Activated naive CD4-positive, alpha-beta T cell treated with anti-CD3 and anti-CD28 coated beads, Interleukin-2, amount 50 U/mL, for 72 hours (primary cell): ENCODE data around the gene AKAP10. TPM values are rescaled to one million over a fixed set of nuclear protein-coding genes. Genes with fewer than 3 reads are reported as not detected.
A peak's percentile ranks its signal among the peaks of the same experiment; 100 is the strongest.
"Not testable (repeated sequence)": the region's sequence is repeated elsewhere in the genome, so short reads cannot be mapped to it uniquely, and the experiment has no call there.

Experiments used
- ATAC-seq, 2 donors: fragments of 150-1000 bp; cut with Tn5 transposase; 2 replicates each; pipeline ENCODE4 v1.10.0; 2021; ENCODE audit warnings: mild to moderate bottlenecking in 2 of 2, moderate library complexity in 2 of 2
- DNase-seq, 2 donors: peaks; one replicate each; pipeline ENCODE4 v3.0.0; 2021 to 2022; ENCODE audit warnings: low spot score in 2 of 2
- H3K27ac Mint-ChIP-seq, 2 donors: one replicate each; pipeline ENCODE4 v1.8.0; 2022; ENCODE audit warnings: mild to moderate bottlenecking in 2 of 2, mixed read lengths in 2 of 2
- H3K36me3 Mint-ChIP-seq, 2 donors: one replicate each; pipeline ENCODE4 v1.8.0; 2022; ENCODE audit warnings: mixed read lengths in 2 of 2
- H3K9me3 Mint-ChIP-seq, 2 donors: one replicate each; pipeline ENCODE4 v1.8.0; 2022; ENCODE audit warnings: mixed read lengths in 2 of 2
- total RNA-seq, 2 donors: library from RNA; stranded (reverse); gene quantifications; one replicate each; pipeline ENCODE4 v1.2.3, GENCODE V29; 2022

The AKAP10 gene
- total RNA-seq, result 10 to 100 TPM; 42.0 to 55.8 TPM

- peaks cover 0 to 14% of the 10 kb centered on the region in 2 donors for H3K9me3 Mint-ChIP-seq
- ATAC-seq (peak; percentile 83 to 88), DNase-seq (peak; percentile 94)
- peaks cover 10 to 43% of the 10 kb centered on the region in 2 donors for H3K36me3 Mint-ChIP-seq
- peak within 1 kb of the TSS; percentile 94 to 95 for H3K27ac Mint-ChIP-seq
Observed at GRCh38 chr17:19977293-19978208, at the start of gene AKAP10. TSS of gene AKAP10 (minus strand) at chr17:19977828. CDS start at chr17:19977679, 149 bp downstream.

DNA sequence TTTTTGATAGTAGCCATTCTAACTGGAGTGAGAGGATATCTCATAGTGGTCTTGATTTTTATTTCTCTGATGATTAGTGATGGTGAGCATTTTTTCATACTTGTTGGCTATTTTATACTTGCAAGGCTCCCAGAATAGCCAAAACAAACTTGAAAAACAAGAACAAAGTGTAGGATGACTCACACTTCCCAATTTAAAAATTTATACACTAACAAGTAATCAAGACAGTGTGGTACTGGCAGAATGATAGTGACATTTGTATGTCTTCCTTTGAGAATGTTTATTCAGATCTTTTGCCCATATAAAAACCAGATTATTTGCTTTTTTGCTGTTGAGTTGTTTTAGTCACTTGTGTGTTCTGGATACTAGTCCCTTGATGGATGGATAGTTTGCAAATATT lies 49.3 kb upstream of the AKAP10 start:
- Mint-ChIP-seq H3K9me3 (no peaks in the 10 kb centered on the region), H3K36me3 (no peaks in the 10 kb centered on the region), H3K27ac (no peak overlapping the region)
- no peak for DNase-seq
- no peak for ATAC-seq

DNA sequence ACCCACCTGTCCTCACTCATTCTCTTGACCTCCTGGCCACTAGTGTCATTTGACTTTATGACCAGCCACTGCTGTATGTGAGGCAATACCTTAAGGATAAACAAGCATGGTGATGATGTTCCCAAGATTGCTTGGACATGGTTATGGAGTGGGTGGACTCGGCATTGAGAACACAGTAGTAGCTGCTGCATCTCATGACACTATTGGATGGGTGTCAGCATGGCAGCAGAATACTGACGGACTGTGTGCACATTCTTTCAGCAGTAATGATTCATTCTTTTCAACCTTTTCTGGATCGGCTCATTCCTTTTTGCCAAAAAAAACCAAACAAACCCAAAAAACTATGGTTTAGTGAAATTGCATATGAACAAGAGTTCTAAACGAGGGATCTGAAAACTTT lies 45.1 kb upstream of the AKAP10 start:
- no peak for DNase-seq
- H3K27ac Mint-ChIP-seq, result no peak overlapping the region
- H3K9me3 Mint-ChIP-seq, result no peaks in the 10 kb centered on the region
- H3K36me3 Mint-ChIP-seq, result no peaks in the 10 kb centered on the region
- no peak for ATAC-seq

DNA sequence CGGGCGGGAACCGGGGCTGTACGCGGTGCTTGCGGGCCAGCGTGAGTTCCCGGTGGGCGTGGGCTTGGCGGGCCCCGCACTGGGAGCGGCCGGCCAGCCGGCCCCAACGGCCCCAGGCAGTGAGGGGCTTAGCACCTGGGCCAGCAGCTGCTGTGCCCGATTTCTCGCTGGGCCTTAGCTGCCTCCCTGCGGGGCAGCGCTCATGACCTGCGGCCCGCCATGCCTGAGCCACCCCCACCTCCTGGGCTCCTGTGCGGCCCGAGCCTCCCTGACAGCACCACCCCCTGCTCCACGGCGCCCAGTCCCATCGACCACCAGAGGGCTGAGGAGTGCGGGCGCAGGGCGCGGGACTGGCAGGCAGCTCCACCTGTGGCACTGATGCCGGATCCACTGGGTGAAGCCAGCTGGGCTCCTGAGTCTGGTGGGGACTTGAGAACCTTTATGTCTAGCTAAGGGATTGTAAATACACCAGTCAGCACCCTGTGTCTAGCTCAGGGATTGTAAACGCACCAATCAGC lies 38.9 kb upstream of the AKAP10 start:
- not testable (repeated sequence) for ATAC-seq, DNase-seq, H3K9me3 Mint-ChIP-seq

DNA sequence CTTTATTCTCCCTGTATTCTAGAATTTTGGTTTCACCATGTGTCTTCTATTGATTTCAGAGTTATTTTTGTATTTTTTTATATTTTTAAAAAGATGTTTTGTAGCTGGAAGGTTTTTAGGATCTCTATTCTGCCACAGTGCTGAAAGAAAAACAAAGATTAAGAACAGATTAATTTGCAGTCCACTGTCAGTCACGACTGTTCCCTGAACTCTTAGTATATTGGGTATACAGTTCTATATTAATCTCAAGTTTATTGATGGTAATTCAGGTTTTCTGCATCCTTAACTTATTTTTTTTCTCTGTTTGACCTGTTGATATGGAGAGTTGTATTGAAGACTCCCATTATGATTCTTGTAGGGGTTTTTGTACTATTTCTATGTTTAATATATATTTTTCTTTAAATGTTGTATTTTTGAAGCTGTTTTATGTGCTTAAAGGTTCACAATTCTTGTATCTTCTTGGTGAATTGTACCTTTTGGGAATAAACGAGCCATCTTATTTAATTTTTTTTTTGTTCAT lies 34.4 kb upstream of the AKAP10 start:
- H3K36me3 Mint-ChIP-seq, result no peaks in the 10 kb centered on the region
- no peaks in the 10 kb centered on the region for H3K9me3 Mint-ChIP-seq
- ATAC-seq, result no peak
- H3K27ac Mint-ChIP-seq, result no peak overlapping the region
- no peak for DNase-seq

More for the DNA sequence above, 38.9 kb upstream of the AKAP10 start:
- not testable (repeated sequence) for H3K27ac Mint-ChIP-seq, H3K36me3 Mint-ChIP-seq

GRCh38 chr17:20010936-20011335 lies 33.3 kb upstream of the AKAP10 start:
- H3K36me3 Mint-ChIP-seq, result no peaks in the 10 kb centered on the region
- DNase-seq, result no peak
- H3K9me3 Mint-ChIP-seq, result no peaks in the 10 kb centered on the region
- ATAC-seq, result no peak
- H3K27ac Mint-ChIP-seq, result no peak overlapping the region

GRCh38 chr17:20010099-20010863 lies 32.7 kb upstream of the AKAP10 start:
- no peak overlapping the region for H3K27ac Mint-ChIP-seq
- no peaks in the 10 kb centered on the region for H3K36me3 Mint-ChIP-seq
- no peaks in the 10 kb centered on the region for H3K9me3 Mint-ChIP-seq
- DNase-seq (no peak), ATAC-seq (no peak)

DNA sequence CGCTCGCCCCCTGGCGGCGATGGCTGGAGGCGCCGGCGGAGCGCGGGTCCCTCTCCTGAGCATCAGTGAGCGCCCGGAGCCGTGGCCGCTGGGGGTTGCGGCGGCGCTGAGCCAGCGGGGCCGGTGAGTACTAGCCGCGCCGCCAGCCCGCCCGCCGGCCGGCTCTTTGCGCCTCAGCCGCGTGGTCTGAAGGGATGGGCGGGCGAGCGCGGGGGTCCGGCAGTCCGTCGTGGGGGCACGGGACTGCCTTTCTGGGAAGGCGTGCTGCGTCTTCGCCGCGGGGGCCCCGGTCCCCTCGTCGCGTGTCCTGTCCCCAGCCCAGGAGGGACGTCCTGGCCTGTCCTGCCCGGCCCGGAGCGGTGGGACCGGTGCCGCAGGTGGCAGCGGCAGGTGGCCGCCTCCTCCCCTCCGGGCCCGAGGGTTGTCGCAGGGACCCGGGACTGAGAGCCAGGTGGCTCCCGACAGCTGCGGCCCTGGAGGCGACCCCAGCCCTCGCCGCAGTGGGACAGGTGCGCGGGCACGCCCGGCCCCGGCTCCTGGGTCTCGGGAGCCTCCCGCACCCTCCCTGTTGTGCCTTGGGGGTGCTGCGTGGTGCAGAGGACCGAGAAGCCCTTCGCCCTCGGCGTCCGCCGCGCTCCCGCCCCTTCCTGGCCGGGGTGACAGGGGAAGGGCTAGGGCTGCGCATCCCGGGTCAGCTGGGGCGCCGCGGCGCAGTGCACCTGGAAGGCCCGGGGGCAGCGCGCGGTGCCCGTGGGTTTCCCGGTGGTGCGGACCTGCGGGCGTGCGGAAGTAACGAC lies 31.9 kb upstream of the AKAP10 start, which contains the start of gene SPECC1:
Gene SPECC1, plus strand, starts transcription at position 58 of the 797 bp plus-strand sequence. CDS start 87,293 bp downstream, outside the sequence.
- peak; percentile 89 to 98 for DNase-seq
- H3K36me3 Mint-ChIP-seq, result no peaks in the 10 kb centered on the region
- no peaks in the 10 kb centered on the region for H3K9me3 Mint-ChIP-seq
- ATAC-seq, result peak; percentile 98 to 99
- H3K27ac Mint-ChIP-seq, result peak within 1 kb of the TSS in 1 of 2 donors; percentile 32

- no peak overlapping the region for H3K27ac Mint-ChIP-seq
- ATAC-seq, result no peak
- H3K9me3 Mint-ChIP-seq, result no peaks in the 10 kb centered on the region
- no peaks in the 10 kb centered on the region for H3K36me3 Mint-ChIP-seq
- no peak for DNase-seq
Observed at GRCh38 chr17:20009052-20009301, 31.3 kb upstream of the AKAP10 start.

DNA sequence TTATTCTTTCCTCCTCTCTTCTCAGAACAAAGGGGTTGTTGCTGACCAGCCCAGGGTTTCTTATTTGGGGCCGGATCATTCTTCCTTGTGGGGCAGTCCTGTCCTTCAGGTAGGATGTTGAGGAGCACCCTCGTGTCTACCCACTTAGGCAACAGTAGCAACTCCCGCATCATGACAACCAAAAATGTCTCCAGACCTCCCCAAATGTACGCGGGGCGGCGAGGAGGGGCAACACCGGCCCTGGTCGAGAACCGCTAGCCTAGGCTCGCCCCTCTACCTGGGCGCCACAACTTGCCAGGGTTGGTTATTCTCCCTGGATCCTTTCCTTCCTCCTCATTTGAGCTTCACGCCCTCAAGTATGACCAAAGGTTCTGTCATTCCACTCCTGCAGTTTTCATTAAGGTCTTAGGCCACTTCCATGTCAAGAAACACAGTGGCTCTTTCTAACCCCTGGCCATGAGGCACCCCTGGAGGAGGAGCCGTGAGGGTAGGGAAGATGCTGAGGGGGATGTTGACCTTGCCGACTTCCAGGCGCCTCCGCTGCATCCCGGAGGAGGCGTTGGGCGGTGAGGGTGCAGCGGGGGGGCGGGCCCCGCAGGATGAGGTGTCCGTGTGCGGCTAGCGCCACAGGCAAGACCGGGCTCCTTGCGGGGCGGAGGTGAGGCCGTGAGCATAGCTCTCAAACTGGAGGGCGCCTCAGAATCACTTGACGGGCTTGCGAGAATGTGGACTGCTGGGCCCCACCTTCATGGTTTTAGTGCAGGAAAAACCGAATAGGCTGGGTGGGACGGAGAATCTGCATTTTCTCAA lies 30.8 kb upstream of the AKAP10 start:
- H3K27ac Mint-ChIP-seq, result peak overlapping the region in 1 of 2 donors; percentile 32

DNA sequence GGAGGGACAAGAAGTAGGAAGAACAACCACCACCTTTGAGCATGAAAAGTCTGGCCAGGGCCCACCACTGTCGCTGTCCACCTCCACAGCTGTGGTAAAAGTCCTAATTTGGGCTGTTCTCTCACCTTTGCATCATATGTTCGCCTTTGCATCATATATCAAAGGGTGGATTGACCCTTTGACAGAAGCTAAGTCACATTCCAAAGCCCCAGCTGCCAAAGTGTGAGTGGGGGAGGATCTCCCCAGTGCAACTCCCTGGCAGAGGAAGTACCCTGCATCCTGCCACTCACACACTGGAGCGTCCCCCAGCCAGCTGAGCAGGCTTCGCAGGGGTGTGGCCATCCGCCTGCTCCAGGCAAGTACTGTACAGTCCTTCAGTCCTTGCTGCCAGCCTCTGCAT lies 18.9 kb upstream of the AKAP10 start:
- DNase-seq (no peak), ATAC-seq (no peak)
- H3K9me3 Mint-ChIP-seq, result no peaks in the 10 kb centered on the region
- no peak overlapping the region for H3K27ac Mint-ChIP-seq
- H3K36me3 Mint-ChIP-seq, result no peaks in the 10 kb centered on the region

More for the DNA sequence above, 30.8 kb upstream of the AKAP10 start:
- H3K9me3 Mint-ChIP-seq, result no peaks in the 10 kb centered on the region
- DNase-seq (peak; percentile 22 to 60), ATAC-seq (peak; percentile 46 to 59)
- H3K36me3 Mint-ChIP-seq, result no peaks in the 10 kb centered on the region

DNA sequence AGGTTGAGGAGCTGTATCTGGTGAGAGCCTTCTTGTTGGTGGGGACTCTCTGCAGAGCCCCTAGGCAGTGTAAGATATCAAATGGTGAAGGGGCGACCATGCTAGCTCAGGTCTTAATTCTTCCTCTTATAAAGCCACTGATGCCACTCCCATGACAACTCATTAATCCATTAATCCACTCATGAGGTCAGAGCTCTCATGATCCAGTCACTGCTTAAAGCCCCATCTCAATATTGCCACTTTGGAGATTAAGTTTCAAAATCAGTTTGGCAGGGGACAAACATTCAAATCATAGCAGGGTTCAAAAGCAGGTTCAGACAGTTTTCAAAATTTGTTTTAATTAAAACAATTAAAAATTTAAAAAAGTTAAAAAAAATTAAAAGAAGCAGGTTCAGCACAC lies 18.5 kb upstream of the AKAP10 start:
- Mint-ChIP-seq H3K9me3 (no peaks in the 10 kb centered on the region), H3K27ac (no peak overlapping the region), H3K36me3 (no peaks in the 10 kb centered on the region)
- ATAC-seq (no peak), DNase-seq (no peak)

DNA sequence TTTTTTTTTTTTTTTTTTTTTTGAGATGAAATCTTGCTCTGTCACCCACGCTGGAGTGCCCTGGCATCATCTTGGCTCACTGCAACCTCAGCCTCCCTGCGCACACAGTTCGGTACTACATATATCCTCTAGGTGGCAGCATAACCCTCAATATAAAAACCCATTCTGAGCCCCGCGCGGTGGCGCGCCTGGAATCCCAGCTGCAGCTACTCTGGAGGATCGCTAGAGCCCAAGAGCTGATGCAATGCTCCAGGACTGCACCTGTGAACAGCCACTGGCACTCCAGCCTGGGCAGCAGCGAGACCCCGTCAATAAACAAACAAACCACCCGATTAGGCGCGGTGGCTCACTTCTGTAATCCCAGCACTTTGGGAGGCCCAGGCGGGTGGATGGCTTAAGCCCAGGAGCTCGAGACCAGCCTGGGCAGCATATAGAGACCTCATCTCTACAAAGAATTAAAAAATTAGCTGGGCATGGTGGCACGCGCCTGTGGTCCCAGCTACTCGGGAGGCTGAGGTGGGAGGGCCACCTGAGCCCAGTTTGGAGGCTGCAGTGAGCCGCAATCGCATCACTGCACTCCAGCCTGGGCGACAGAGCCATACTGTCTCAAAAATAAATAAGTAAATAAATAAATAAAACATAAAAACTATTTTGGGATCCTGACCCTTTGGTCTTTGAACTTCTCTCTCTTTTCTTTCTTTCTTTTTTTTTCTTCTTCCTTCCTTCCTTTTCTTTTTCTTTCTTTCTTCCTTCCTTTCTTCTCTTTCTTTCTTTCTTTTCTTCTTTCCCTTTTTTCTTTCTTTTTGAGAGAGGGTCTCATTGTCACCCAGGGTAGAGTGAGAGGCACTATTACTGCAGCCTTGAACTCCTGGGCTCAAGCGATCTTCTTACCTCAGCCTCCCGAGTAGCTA lies 15.4 kb upstream of the AKAP10 start:
- Mint-ChIP-seq H3K9me3 (no peaks in the 10 kb centered on the region), H3K27ac (no peak overlapping the region), H3K36me3 (no peaks in the 10 kb centered on the region)
- peak; percentile 71 to 76 for DNase-seq
- ATAC-seq, result peak; percentile 98 to 99

GRCh38 chr17:19991252-19991885 lies 13.7 kb upstream of the AKAP10 start:
- H3K36me3 Mint-ChIP-seq, result no peaks in the 10 kb centered on the region
- ATAC-seq, result no peak
- no peak for DNase-seq
- no peak overlapping the region for H3K27ac Mint-ChIP-seq
- no peaks in the 10 kb centered on the region for H3K9me3 Mint-ChIP-seq
